ENCODE results near the gene LXN.
"Not testable (repeated sequence)": the region's sequence is repeated elsewhere in the genome, so short reads cannot be mapped to it uniquely, and the experiment has no call there.

Gene LXN, protein sequence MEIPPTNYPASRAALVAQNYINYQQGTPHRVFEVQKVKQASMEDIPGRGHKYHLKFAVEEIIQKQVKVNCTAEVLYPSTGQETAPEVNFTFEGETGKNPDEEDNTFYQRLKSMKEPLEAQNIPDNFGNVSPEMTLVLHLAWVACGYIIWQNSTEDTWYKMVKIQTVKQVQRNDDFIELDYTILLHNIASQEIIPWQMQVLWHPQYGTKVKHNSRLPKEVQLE

DNA sequence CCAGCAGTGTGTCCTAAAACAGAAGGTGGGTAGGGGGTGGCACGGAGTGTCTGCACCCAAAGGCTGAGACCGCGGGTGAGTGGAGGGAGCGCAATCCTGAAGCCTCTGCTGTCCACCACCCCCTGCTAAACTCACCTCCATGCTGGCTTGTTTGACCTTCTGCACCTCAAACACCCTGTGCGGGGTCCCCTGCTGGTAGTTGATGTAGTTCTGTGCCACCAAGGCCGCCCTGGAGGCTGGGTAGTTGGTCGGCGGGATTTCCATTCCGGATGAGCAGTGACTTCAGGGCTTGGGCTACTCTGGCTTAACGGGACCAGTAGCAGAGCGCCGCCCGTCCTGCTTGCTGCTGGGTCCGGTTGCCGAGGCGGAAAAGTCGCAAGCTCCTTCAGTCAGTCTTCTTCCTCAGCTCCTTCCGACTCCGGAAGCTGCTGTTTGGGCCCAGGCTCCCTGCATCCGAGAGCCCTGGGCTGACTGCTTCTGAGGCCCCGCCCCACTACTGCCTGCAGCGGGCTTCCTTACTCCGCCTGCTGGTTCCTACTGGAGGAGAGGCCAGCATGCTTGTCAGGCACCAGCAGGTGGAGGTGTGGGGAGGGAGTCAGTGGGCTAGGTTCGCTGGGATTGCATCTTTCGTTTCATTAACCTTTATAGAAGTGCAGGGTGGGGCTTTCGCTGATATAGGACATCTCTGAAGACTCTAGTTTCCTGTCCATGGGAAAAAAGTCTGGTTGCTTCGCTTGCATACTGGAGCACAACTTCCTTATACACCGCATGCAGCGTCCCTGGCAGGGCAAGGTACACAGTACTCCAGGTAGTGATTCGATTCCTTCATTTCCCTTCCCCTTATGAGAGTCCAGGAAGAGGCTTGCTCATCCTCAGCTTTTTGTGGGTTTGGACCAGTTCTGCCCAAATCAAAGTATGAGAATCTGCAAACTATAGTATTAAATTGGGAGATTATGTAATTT lies at the start of gene LXN:
TSS of gene LXN (minus strand) at position 434 of the 962 bp plus-strand sequence. CDS start at position 264, 170 bp downstream.
- peak; percentile 91 for DNase-seq (ENCODE audit: low spot score)

DNA sequence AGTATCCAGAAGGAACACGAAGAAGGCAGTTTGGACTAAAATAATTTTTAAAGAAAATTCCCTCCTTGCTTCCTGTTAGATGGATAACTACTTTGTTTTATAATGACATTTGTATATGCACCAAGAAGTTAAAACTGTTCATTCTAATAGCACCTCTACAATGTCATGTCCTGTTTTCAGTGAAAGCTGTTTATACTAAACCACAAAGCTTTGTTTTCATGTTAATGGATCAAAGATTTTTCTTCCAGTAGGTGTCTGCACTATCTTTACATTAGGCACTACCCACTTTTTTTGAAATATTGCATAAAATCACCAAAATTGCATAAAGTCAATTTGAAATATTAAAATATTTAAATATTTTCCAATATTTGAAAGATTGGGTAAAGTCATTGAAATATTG lies 49.7 kb upstream of the LXN start:
- DNase-seq (ENCODE audit: low spot score), result no peak

DNA sequence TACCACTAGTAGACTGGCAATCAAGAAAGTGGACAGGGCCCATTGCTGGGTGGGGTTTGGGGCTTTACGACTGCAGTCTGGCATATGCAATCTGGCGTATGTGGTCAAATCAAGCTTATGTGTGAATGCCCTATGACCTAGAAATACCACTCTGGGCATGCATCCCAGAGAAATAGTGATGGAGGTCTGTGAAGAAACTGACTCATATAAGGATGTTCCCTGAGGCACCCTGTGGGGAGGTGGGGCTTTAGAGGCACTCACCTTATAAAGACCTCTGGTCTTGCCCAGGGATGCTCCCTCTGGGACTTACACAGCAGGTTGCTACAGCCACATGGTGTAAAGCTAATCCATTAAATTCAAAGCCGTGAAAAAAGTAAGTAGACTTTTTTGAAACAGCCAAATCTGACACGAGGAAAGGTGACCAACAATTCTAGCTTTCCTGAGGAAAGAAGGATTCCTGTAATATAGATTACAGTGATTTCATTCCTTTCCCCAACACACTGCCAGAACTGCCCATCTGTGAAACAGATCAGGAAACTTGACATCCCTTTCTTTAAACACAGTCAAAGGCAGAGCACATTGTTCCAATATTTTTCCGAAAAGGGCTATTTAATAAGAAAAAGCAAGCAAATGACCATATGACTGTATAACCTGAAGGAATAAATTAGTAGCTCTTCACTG lies 46.2 kb upstream of the LXN start:
- DNase-seq (ENCODE audit: low spot score), result peak; percentile 46

DNA sequence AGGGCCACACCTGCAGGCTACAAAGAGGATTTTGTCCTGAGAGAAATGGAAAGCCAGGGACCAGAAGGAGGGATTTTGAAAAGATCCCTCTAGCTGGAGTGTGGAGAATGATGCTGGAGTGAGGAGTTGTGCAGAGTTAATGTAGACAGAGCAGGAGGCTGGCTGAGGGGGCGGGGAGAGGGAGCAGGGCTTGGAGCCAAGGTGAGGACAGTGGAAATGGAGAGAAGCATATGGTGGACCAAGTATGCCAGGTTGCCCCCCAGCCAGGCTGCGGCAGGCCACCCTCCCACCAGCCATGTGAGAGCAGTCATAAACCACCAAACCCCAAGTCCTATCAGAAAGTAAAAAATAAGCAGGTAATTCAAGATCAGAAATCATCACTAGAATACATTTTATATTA lies 45.1 kb upstream of the LXN start:
- DNase-seq (ENCODE audit: low spot score), result peak; percentile 90

DNA sequence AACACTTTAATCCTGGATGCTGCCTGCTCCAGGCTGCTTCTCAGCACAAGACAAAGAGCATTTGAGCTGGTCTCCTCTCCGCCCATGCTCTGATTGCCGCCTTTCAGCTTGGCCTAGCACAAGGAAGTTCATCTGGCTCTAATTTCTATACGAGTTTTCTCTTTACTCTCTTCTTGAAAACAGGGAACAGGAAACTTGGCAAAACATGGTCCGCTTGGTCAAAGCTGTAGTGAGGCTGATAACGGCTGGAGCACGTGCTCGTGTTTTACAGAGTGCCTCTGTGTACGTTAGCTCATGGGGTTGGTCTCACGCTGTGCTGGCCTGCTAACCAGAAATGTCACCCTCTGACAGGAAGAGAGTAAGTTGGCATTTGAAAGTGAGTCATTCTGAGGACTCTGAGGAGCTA lies 40.6 kb upstream of the LXN start:
- no peak for DNase-seq (ENCODE audit: low spot score)

DNA sequence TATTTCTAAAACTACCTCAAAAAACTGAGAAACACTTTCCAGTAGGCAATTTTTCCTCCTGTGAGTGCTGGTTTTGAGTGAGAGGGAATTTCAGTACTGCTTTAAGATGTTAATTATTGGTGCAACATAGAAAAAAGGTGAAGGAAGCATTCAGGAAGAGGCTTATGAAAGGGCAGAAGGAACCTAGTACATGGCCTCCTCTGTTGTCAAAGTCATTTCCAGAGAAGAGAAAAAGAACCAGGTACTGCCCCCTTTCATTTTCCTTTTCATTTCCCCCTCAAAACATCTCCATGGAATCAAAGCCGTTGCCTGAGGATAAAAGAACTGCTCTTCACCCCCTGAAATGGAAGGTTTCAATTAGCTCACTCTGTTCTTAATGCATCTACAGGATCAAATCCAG lies 40.0 kb upstream of the LXN start:
- DNase-seq (ENCODE audit: low spot score), result no peak

DNA sequence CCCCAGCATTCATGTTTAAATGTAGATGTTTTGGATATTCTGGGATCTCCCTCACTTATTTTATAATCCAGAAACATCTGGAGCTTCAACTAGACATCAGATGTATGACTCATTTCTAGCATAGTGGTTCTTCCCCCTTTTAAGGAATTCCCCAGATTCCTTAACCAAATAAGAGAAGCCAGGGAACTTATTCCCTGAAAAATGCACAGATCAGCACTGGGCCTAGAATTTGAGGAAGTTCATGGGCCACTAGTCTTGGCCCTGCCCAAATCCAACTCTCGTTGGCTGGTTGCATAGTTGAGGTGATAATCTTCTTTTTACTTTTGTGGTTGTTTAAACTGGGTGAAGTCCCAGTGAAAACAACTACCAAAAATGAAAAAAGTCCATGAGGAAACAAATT lies 39.4 kb upstream of the LXN start:
- DNase-seq (ENCODE audit: low spot score), result no peak

DNA sequence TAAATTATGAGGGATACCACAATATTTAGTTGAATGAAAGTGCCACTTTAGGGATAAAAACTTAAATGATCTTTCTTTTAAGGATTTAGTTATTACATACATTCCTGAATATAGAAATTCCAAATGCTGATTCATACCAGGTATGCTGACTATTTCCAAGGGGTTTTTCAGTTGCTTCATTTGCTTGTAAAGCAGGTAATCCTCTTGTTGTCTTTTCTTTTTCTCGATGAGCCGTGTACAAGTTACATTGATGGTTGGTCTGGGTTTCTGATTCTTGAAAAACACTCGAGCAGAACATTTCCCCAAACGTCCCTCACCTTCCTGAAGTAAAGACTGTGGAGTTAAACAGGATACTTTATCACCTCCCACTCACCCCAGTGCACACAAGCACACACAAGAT lies 38.2 kb upstream of the LXN start:
- no peak for DNase-seq (ENCODE audit: low spot score)

DNA sequence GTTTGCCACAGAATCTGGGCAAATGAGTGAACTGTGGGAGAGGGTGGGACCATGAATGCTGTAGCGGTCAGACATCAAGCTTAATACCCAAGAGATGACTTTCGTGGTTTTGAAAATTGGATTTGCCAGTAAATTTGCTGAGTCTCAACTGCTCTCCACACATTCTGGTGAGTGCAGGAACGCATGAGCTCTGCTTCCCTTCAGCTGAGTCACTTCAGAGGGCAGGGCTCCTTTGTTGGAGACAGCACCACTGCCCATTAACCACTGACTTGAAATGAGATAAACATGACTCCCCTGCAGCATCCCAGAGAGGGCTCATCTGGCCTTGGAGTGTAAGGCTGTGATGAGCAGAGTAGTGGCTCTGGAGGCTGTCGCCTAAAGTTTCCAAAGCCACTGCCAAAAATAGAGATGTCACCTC lies 37.2 kb upstream of the LXN start:
- no peak for DNase-seq (ENCODE audit: low spot score)

DNA sequence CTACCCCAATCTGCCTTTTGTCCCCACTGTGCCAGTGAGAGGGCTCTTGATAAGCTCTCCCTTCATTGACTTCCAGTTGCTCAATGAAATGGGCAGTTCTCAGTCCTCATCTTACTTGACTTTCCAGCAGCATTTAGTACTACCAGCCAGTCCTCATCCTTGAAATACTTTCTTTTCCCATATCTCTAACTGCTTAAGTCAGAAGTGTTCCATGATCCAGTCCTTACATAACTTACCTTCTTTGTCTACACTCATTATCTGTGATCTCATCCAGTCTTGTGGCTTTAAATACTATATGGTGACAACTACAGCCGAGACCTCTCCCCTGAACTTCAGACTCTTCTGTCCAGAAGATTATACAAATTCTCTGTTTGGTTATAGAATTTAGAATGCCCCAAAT lies 31.1 kb upstream of the LXN start:
- no peak for DNase-seq (ENCODE audit: low spot score)

DNA sequence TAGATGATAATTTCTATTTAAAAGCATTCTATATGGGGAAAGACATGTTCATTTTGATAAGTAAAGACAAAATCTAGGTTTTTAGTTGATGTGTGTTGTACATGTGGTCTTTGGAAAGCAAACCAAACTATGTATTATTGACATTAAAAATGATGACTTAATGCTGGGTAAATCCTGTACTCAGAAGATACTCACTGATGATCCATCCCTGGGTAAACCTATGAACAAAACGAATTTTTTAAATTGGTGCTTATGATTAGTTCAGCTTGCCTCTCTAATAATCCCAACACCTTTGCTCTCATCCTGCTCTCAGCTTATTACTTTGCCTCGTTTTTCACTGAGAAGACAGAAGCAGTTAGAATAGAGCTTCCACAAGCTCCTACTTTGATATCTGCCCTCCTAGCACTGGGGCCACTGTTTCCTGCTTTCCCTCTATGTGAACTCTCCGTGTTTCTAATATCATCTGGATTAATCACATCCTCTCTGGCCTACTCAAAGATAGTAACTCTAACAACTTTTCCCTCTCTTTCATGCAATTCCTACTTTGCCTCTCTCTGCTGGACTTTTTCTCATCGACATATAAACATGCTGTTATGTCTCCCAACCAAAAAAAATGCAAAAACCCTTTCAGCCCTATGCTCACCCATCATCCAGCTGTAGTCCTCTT lies 30.5 kb upstream of the LXN start:
- DNase-seq (ENCODE audit: low spot score), result no peak

DNA sequence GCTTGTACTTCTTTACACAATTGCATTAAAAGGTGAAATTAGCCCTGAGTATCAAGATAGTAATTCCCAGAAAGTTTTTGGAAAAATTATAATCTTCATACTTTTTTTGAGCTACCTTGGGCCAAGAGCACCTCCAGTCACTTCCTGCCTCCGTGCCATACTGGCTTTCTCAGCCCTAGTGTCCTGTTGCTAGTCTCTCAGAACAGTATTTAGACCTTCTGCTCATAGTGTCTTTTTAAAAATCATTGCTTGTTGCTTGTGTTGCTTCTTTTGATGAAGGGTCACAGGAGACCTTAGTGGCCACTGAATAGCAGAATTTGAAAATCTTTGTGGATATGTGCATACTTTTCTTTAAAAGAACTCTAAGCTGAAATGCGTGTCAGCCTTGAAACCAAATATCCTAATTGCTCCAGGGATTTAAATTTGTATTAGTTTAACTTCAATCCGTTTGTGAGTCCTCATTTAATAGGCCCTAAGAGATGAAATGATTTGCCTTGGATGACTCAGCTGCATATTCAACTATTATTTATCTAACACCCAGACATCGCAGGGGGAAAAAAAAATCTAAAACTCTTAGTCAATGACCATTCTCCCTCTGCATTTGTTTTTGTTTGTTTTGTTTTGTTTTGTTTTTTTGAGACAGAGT lies 29.1 kb upstream of the LXN start:
- DNase-seq (ENCODE audit: low spot score), result no peak

DNA sequence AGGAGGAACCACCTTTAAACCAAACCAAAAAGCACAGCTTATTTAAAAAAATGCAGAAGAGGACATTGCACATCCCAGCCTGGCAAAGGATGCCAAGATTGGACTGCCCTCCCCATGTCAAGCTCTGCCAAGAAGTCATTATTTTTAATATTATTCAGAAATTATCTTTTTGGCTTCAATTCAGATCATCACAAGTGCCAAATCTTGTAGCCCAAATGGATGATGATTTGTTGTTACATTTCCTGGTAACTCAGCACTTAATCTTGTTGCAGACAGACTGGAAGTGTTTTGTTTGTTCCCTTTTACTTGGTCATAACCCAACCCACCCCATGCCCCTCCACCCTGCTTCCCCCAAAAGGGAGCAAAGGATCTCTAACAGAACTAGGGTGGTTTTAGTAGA lies 28.1 kb upstream of the LXN start:
- DNase-seq (ENCODE audit: low spot score), result peak; percentile 22

DNA sequence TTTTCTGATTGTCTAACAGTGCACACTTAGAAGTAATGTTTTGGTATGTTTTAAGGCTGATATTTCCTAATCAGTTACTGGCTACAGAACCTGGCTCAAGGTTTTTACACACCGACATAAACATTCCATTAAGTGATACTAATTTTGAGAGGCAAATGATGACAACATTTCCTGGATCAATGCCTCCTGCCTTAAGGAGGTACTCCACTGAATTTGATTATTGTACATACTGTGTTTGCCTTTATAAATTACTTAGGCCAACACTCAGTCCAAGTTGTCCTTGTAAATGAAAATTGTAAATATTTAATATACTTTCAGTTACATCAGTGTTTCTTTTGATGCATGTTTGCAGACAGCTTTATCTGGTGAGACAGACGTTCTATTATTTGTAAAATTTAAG lies 24.2 kb upstream of the LXN start:
- no peak for DNase-seq (ENCODE audit: low spot score)

DNA sequence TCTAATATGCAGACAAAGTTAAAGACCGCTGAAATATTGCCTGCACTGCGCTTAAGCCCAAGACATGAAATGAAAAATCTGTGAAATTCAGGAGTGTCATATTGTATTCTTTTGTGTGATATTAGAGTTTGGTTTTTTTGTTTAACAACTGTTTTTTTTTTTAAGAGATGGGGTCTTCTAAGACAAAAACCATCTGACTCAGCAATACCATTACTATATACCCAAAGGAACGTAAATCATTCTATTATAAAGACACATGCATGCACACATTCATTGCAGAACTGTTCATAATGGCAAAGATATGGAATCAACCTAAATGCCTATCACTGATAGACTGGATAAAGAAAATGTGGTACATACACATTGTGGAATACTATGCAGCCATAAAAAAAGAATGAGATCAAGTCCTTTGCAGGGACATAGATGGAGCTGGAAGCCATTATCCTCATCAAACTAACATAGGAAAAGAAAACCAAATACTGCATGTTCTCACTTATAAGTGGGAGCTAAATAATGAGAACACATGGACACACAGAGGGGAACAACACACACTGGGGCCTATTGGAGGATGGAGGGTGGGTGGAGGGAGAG lies 21.5 kb upstream of the LXN start:
- not testable (repeated sequence) for DNase-seq (ENCODE audit: low spot score)

DNA sequence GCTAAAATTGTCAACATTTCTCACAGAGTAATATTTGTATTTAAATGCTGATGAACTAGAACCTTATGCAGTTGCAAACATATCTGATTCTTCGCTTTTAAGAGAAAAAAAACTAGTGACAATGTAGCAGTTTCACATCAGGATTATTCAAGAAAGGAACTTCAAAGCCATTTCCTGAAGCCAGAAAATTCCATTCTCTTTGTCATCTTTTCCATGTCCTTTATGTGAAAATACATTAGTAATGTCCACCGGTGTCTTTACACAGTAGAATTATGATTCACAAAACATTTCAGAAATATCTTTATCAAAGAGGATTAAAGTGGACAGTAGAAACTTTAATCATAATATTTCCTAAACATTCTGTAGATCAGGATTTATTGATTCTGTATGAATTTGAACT lies 12.7 kb upstream of the LXN start:
- no peak for DNase-seq (ENCODE audit: low spot score)

DNA sequence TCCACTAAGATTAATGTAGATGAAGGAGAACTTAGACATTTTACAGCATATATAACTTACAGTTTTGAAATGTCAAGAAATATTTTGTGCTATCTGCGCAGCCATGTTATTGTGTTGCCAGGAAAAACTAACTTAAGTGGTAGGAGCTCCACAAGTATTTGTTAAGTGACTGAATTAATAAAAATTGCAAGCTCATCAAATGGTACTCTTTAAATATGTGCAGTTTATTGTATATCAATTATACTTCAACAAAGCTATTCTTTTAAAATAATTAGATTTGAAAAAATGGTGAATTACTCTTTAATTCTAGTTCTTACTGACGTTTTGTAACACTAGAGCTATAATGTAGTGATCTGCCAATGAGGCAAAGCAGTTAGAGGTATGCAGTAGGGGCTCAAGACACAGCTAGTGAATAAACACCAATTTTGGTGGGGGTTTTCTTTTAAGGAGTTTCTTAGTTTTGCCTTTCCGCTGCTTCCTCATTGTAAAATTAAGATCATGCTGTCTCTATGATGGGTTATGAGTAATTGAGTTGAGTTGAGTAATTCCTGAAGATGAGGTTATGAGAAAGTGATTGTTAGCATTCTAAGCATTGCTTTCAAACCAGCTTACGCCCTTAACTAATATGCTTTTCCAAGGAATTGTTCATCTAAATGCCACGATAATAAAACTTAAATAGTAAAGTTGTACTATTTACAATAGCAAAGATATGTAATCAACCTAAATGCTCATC lies 10.9 kb upstream of the LXN start:
- no peak for DNase-seq (ENCODE audit: low spot score)

DNA sequence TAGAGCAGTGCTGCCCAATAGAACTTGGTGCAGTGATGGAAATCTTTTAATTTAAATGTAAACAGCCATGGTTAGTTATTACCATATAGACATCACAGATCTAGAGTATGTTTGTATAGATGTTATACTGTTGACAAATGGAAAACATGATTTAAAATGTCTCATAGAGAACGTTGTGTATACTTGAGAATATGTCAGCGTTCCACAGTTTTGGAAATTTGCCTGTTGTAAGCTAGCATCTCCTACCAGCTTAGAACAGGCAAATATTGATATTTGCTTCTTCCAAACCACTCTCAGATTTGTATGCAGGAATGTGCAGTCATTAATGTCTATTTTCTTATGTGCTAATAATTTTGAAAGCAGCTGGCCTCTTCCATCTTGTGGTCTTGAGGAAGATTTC lies 8.4 kb upstream of the LXN start:
- no peak for DNase-seq (ENCODE audit: low spot score)

DNA sequence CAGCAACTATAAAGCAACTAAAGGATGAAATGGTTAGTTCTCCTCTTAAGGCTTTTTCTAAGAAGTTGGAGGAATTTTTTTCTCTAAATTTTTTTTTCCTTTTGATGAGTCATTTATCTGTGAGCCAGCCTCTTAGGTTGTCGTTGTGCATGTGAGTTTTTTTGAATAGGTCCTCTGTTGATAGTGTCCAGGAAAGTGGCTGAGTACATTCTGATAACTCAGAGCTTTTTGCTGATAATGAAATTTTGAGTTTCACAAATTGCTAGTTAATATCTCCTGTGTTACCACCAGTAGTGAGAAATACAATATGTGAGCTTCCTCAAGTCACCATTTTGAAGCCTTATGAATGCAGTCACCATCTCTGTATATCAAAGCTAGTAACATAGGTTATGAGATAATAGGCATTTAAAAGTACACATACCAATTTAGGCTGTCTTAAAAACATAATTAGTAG lies 7.1 kb upstream of the LXN start:
- no peak for DNase-seq (ENCODE audit: low spot score)

DNA sequence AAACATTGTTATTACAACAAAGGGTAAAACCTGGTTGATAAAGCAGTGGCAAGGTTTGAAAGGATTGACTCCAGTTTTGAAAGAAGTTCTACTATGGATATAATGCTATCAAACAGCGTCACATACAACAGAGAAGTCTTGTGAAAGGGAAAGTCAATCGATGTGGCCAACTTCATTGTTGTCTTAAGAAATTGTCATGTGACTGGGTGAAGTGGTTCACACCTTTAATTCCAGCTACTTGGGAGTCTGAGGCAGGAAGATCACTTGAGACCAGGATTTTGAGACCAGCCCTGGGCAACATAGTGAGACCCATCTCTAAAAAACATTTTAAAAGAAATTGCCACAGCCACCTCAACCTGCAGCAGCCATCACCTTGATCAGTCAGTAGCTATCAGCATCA lies 6.2 kb upstream of the LXN start:
- no peak for DNase-seq (ENCODE audit: low spot score)

DNA sequence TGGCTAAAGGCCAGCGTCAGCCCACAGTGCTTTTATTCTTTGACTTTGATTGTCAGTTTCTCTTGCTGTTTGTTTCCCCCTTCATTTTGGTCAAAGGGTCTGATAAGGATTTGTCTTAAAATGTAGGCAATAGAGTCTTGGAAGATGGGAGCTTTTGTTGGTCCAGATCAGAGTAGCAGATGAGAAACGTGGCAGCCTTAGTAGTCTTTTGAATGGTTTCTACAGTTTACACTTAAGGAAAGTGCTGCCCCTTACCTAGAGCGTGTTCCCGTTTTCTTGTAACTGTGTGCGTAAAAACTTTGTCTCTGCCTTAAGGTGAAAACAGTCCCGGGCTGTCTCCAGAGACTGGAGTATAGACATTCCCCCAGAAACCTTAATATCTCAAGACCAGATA lies 630 bp downstream of the LXN start:
- DNase-seq (ENCODE audit: low spot score), result peak; percentile 21
